Mucosa of descending colon (tissue), 3 donors: ENCODE results near the gene SRP9. TPM values are rescaled to one million over a fixed set of nuclear protein-coding genes. Genes with fewer than 3 reads are reported as not detected.
A peak's percentile ranks its signal among the peaks of the same experiment; 100 is the strongest.
"Not testable (repeated sequence)": the region's sequence is repeated elsewhere in the genome, so short reads cannot be mapped to it uniquely, and the experiment has no call there.

Experiments
- ATAC-seq: fragments of 200-7000 bp; cut with Tn5 transposase; one replicate; pipeline ENCODE4 v1.9.1; 2020; ENCODE audit warnings: mild to moderate bottlenecking, moderate library complexity
- DNase-seq, 3 donors: peaks; one replicate each; pipeline ENCODE4 v3.0.0-alpha.2; 2020
- H3K36me3 ChIP-seq: fragments of 200-600 bp; one replicate; pipeline ENCODE4 v1.8.0; 2021; ENCODE audit warnings: low read depth, mild to moderate bottlenecking
- H3K4me1 ChIP-seq: fragments of 200-600 bp; one replicate; pipeline ENCODE4 v1.8.0; 2021; ENCODE audit warnings: low read depth, mild to moderate bottlenecking
- H3K4me3 ChIP-seq: fragments of 200-600 bp; one replicate; pipeline ENCODE4 v1.8.0; 2021; ENCODE audit warnings: mild to moderate bottlenecking
- H3K9me3 ChIP-seq: fragments of 200-600 bp; one replicate; pipeline ENCODE4 v1.8.0; 2021; ENCODE audit warnings: mild to moderate bottlenecking
- intact Hi-C, 2 donors: fragments of 100-400 bp; cut with DNase I in 1 of 2; cut with micrococcal nuclease in 1 of 2; formaldehyde crosslinking; loops; one replicate each; pipeline versions ENCODE4 v1.11.0 to v1.11.1; 2022; cut with DNase I, micrococcal nuclease
- total RNA-seq, 3 donors: library from RNA; stranded (reverse); fragmentation: NEBNext Ultra II Directional in 2 of 3; extraction: Animal tissue kit (Norgen Biotek cat#: 25700) in 2 of 3; gene quantifications; one replicate each; pipeline versions ENCODE4 v1.2.1 to v1.2.4, GENCODE V29; 2021 to 2023
- TF ChIP-seq, protein P1 (sequence below): fragments of 200-600 bp; IDR thresholded peaks from one replicate; pipeline ENCODE4 v1.8.0; 2022; ENCODE audit warnings: antibody characterized with exemption, mild to moderate bottlenecking
- donor health status: DM: no; HTN: no; CAD: no; lungs with moderate emphysema.
- donor health status: DM: no; HTN: no; CAD: no.
- donor health status: DM: no; HTN: yes; CAD: no.

The SRP9 gene
- total RNA-seq, 3 donors from 2014 or later, result 168 to 208 (median 187) TPM

DNA sequence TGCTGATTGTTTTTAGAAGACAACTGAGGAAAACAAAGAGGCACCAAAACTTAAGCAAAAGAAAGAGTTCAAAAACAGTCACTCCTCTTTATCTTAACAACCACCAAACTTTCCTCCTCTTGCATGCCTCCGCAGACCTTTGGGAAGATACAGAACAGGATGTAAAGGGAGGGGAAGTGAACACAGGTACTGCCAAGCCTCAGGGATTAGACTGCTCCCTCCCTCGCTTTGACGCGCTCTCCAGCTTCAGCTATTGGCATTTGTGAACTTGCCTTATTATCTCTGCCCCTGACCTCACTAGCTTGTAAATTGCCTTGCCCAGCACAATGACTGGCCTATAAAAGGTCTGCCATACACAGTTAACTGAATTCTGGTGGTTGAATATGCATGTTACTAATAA, 4.8 kb upstream of the SRP9 start:
- Histone ChIP-seq H3K36me3 (no peaks in the 10 kb centered on the region), H3K9me3 (no peaks in the 10 kb centered on the region), H3K4me3 (no peak overlapping the region), H3K4me1 (peaks cover 19% of the 10 kb centered on the region)
- intact Hi-C loops, result loop anchor here (5.0 to 10.0 kb wide), 2 partner anchors 218 to 296 kb away; no protein-coding TSS in a partner anchor
- no peak for DNase-seq
- TF ChIP-seq, protein P1, sequence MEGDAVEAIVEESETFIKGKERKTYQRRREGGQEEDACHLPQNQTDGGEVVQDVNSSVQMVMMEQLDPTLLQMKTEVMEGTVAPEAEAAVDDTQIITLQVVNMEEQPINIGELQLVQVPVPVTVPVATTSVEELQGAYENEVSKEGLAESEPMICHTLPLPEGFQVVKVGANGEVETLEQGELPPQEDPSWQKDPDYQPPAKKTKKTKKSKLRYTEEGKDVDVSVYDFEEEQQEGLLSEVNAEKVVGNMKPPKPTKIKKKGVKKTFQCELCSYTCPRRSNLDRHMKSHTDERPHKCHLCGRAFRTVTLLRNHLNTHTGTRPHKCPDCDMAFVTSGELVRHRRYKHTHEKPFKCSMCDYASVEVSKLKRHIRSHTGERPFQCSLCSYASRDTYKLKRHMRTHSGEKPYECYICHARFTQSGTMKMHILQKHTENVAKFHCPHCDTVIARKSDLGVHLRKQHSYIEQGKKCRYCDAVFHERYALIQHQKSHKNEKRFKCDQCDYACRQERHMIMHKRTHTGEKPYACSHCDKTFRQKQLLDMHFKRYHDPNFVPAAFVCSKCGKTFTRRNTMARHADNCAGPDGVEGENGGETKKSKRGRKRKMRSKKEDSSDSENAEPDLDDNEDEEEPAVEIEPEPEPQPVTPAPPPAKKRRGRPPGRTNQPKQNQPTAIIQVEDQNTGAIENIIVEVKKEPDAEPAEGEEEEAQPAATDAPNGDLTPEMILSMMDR, result no peak
- ATAC-seq, result peak; percentile 7

DNA sequence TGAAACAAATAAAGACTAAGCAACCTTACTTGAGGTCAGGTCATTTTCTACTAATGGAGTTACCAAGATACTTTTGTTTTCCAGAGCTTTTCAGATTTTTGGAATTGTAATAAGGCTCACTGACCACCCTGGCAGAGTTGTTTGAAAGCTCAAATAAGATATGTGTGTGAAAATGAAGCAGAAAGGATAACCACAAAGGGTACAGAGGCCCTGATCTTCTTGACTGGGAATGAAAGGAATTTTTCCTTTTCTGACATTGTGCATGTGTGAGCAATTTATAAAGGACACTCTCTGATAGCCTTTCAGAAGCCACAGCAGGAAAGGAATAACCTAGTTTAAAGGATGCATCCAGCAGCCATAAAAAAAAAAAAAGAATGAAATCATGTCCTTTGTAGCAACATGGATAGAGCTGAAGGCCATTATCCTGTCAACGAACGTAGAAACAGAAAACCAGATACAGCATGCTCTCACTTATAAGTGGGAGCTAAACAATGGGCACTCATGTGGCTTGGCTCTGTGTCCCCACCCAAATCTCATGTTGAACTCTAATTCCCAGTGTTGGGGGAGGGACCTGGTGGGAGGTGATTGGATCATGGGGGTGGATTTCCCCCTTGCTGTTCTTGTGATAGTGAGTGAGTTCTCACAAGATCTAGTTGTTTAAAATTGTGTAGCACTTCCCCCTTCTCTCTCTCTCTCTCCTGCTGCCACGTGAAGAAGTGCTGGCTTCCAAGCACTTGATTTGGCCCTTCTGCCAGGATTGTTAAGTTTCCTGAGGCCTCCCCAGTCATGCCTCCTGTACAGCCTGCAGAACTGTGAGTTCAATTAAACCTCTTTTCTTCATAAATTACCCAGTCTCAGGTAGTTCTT, 3.1 kb upstream of the SRP9 start:
- Histone ChIP-seq H3K4me3 (no peak overlapping the region), H3K9me3 (no peaks in the 10 kb centered on the region), H3K36me3 (no peaks in the 10 kb centered on the region), H3K4me1 (peaks cover 25% of the 10 kb centered on the region)
- TF ChIP-seq, protein P1, result no peak
- no peak for DNase-seq
- ATAC-seq, result no peak
- intact Hi-C loops, result loop anchor here (5.0 to 10.0 kb wide), 2 partner anchors 220 to 297 kb away; no protein-coding TSS in a partner anchor

DNA sequence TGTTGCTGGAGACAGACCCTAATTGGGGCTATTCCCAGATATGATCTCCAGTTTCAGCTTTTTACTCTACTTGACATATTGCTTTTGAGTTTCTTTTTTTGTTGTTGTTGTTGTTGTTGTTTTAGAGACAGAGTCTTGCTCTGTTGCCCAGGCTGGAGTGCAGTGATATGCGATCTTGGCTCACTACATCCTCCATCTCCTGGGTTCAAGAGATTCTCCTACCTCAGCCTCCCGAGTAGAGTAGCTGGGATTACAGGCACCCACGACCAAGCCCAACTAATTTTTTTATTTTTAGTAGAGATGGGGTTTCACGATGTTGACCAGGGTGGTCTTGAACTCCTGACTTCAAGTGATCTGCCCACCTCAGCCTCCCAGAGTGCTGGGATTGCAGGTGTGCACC, 1.3 kb upstream of the SRP9 start:
- Histone ChIP-seq H3K4me3 (no peak overlapping the region), H3K4me1 (peaks cover 36% of the 10 kb centered on the region), H3K9me3 (no peaks in the 10 kb centered on the region), H3K36me3 (no peaks in the 10 kb centered on the region)
- intact Hi-C loops, result loop anchor here in 1 of 2 donors (10.0 kb wide), 1 partner anchor 221 kb away; no protein-coding TSS in a partner anchor
- ATAC-seq, result no peak
- no peak for DNase-seq
- TF ChIP-seq, protein P1, result no peak

DNA sequence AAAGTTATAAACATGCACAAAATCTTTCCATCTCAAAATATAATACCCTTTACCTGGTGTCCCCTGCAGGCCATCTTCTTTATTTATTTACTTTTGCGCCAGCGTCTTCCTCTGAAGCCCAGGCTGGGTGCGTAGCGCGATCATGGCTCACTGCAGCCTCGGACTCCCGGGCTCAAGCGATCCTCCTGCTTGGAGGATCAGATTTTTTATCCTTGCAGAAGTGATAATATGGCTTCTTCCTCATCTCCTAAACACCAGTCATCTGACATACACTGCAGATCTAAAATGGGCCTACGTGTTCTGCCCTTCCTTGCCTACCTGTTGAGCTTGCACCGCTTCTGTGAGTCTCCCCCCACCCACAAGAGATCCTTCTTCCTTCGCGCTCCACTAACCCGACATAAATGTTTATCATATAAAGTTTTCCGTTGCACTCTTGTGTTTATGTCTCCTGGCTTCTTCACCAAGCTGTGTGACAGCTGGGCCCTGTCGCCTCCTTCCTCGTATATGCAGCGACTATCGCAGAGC, 506 bp upstream of the SRP9 start:
- DNase-seq (peak in 2 of 3 donors; percentile 44 to 49), ATAC-seq (peak; percentile 4)
- intact Hi-C loops, result loop anchor here in 1 of 2 donors (10.0 kb wide), 1 partner anchor 222 kb away; no protein-coding TSS in a partner anchor
- Histone ChIP-seq H3K4me3 (peak overlapping the region; percentile 29), H3K9me3 (no peaks in the 10 kb centered on the region), H3K36me3 (no peaks in the 10 kb centered on the region), H3K4me1 (peaks cover 34% of the 10 kb centered on the region)
- TF ChIP-seq, protein P1, result no peak

DNA sequence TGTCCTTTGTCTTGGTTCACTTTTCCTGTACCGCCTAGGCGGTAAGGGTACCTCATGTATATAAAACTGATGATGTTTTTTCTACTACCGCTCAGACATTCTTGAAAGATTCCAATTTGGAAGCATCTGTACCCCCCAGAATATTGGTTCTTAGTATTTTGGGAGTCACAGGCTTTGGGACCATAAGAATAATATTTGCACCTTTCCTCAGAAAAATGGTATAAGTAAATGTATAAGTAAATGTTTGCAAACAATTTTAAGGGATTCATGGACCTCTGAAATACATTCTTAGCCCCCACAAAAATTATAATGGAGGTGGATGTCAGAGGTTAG, 677 bp downstream of the SRP9 start:
- Histone ChIP-seq H3K4me3 (peak overlapping the region; percentile 29), H3K36me3 (no peaks in the 10 kb centered on the region), H3K9me3 (no peaks in the 10 kb centered on the region), H3K4me1 (peaks cover 22% of the 10 kb centered on the region)
- TF ChIP-seq, protein P1, result no peak
- DNase-seq, result no peak
- intact Hi-C loops, result loop anchor here in 1 of 2 donors (10.0 kb wide), 1 partner anchor 224 kb away; no protein-coding TSS in a partner anchor
- no peak for ATAC-seq

DNA sequence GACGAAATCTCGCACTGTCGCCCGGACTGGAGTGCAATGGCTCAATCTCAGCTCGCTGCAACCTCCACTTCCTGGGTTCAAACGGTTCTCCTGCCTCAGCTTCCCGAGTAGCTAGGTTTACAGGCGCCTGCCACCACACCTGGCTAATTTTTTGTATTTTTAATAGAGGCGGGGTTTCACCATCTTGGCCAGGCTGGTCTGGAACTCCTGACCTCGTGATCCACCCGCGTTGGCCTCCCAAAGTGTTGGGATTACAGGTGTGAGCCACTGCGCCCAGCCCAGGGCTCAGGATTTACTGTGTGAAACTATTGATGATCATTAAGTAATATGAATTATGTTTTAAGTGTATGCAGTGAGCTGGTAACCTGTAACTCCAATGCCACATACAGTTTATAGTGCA, 1.5 kb downstream of the SRP9 start:
- not testable (repeated sequence) for H3K36me3 ChIP-seq, H3K4me3 ChIP-seq, DNase-seq, H3K9me3 ChIP-seq, ATAC-seq
- H3K4me1 ChIP-seq, result peaks cover 22% of the 10 kb centered on the region
- intact Hi-C loops, result loop anchor here in 1 of 2 donors (10.0 kb wide), 1 partner anchor 224 kb away; no protein-coding TSS in a partner anchor
